Fibroblast of mammary gland (primary cell): ENCODE measurements around the gene TSPAN5.
A peak's percentile ranks its signal among the peaks of the same experiment; 100 is the strongest.

ENCODE experiments used
- DNase-seq: peaks from one replicate; pipeline ENCODE4 v3.0.0-alpha.2; 2010; ENCODE audit warnings: low read depth
- H3K4me3 ChIP-seq: 2 replicates; pipeline ENCODE4 v1.5.1; 2011; ENCODE audit warnings: low read depth, mild to moderate bottlenecking, low read length, moderate library complexity; ENCODE audit not compliant: control insufficient read depth
- TF ChIP-seq, protein P1 (sequence below): conservative IDR thresholded peaks from 2 replicates; pipeline ENCODE4 v1.5.1; 2011; ENCODE audit warnings: low read depth, low read length, inconsistent platforms; ENCODE audit not compliant: control insufficient read depth, insufficient read depth

The TSPAN5 gene

DNA sequence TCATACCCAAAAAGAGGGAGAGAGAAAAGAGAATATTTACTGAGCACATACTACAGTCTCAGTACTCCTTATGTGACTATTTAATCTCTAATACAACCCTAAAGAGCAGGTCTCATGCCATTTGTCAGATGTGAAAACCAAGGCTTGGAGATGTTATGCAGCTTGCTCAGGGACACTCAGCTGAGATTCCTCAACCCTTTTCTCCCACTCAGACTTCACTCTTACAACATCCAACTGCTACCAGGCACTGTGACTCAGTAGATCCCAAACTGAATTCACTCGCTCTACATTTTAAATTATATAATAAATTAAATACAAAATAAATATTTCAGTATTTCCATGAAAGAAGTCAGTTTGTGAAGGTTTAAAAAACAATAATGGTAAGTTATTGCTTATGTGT lies 53.7 kb downstream of the TSPAN5 start:
- no peak overlapping the region for H3K4me3 ChIP-seq
- peak; percentile 50 for DNase-seq
- TF ChIP-seq, protein P1, sequence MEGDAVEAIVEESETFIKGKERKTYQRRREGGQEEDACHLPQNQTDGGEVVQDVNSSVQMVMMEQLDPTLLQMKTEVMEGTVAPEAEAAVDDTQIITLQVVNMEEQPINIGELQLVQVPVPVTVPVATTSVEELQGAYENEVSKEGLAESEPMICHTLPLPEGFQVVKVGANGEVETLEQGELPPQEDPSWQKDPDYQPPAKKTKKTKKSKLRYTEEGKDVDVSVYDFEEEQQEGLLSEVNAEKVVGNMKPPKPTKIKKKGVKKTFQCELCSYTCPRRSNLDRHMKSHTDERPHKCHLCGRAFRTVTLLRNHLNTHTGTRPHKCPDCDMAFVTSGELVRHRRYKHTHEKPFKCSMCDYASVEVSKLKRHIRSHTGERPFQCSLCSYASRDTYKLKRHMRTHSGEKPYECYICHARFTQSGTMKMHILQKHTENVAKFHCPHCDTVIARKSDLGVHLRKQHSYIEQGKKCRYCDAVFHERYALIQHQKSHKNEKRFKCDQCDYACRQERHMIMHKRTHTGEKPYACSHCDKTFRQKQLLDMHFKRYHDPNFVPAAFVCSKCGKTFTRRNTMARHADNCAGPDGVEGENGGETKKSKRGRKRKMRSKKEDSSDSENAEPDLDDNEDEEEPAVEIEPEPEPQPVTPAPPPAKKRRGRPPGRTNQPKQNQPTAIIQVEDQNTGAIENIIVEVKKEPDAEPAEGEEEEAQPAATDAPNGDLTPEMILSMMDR: no peak

DNA sequence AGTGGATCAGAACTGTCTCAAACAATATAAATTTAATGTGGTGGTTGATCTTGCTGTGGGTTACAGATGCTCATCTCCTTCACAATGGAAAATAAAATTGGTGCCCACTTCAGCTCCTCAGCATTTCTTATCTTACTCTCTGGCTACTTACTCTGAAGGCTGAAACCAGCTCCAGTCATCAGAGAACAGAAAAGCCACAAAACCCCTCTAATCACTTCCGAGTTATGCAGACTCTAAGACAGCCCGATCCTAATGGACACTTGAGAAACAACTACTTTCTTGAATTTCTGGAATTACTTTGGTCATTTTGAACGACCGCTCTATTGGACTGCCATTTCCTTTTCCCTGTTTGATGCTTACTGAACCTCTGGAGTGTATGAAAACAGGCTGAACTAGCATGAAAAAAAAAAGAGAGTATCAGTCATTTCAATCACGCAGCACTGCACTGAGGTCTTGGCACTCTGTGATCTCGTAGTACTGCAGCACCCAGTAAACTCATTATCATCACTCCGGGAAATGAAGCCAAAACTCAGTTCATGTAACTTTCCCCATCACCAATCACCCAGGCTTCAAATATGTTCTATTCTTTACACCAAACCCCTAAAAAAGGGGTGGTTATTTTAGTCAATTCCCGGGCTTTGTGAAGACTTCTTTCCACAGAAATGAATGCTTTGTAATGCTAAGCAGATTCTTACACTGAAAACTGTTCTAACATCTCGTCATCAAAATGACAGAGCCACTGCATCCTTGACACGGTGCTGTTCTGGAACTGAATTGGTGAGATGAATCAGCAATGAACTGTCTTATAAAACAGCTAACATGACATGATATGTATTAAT lies 54.5 kb downstream of the TSPAN5 start:
- H3K4me3 ChIP-seq: no peak overlapping the region
- DNase-seq: peak; percentile 79
- TF ChIP-seq, protein P1: no peak

DNA sequence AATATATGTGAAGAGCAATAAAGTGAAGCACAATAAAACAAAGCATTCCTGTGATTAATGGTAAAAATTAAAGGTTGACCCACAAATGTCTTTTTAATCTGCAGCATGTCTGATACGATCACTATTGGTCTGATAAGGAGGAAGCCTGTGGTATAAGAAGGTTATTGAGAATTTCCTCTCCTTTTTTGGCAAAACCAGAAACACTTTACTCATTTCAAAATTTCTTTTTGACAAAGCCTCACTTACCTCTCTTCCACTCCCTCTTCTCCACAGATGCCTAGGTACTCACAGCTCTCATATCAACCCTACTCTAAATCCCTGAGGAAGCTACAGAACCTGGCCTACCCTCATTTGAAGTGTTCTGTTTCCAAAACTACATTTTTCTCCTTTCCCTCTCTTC lies 56.1 kb downstream of the TSPAN5 start:
- H3K4me3 ChIP-seq: no peak overlapping the region
- no peak for DNase-seq
- TF ChIP-seq, protein P1: no peak

DNA sequence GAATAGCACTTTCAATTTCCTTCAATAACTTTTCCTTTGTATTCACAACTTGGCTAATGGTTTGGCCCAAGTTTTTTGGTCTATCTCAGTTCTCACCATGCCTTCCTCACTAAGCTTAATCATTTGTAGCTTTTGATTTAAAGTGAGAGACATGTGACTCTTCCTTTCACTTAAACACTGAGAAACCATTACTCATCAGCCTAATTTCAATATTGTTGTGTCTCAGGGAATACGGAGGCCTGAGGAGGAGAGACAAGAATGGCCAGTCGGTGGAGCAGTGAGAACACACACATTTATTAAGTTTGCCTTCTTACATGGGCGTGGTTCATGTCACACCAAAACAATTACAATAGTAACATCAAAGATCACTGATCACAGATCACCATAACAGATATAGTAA lies 56.7 kb downstream of the TSPAN5 start:
- peak; percentile 52 for DNase-seq
- no peak overlapping the region for H3K4me3 ChIP-seq
- TF ChIP-seq, protein P1: no peak

DNA sequence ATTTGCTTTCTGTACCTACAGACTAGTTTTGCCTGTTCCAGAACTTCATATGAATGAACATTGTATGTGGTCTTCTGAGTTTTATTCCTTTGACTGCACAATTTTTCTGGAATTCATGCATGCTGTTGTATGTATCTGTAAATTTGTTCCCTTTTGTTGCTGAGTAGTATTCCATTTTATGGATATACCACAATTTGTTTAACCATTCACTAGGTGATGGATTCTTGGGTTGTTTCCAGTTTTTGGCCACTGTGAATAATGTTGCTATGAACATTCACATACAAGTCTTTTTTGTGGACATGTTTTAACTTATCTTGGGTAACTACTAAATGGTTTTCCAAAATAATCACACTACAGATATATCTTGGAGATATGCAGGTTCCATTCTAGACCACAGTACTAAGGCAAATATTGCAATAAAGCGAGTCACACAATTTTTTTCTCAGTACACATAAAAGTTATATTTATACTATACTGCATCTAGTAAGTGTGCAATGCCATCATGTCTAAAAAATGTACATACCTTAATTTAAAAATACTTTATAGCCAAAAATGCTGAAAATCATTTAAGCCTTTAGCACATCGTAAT lies 58.7 kb downstream of the TSPAN5 start:
- TF ChIP-seq, protein P1: no peak
- H3K4me3 ChIP-seq: no peak overlapping the region
- DNase-seq: no peak

DNA sequence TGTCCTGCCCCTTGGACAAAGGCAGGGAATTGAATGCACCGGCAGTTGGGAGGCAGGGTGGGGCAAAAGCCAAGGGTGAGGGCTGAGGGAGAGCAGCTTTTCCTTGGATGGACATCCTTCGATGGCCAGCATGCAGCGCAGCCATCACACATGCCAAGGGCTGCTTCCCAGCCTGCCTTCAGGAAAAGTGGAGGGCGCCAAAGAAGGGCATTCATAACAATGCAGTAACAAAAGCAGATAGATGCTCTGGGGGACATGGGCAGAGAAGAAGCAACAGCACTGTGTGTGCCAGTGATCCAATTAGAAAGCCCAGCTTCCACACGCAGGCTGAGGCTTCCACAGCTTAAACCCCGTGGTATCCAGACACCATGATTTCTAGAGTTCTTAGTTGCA lies 71.5 kb downstream of the TSPAN5 start:
- no peak overlapping the region for H3K4me3 ChIP-seq
- no peak for DNase-seq
- TF ChIP-seq, protein P1: no peak
